ENCODE results near the gene LIN7A.
"Not testable (repeated sequence)": the region's sequence is repeated elsewhere in the genome, so short reads cannot be mapped to it uniquely, and the experiment has no call there.

The LIN7A gene

GRCh38 chr12:80881106-80881505 is 56.6 kb downstream of the LIN7A start:
- Histone ChIP-seq H3K27ac (ENCODE audit: low read depth, low read length) (no peak overlapping the region), H3K36me3 (ENCODE audit: insufficient read depth, low read length) (0 out of 2 replicates have a peak, but pooled peaks cover 2% of the 10 kb centered on the region), H3K79me2 (ENCODE audit: control insufficient read depth, insufficient read depth, low read length, unreplicated experiment) (no peaks in the 10 kb centered on the region), H3K4me1 (ENCODE audit: control insufficient read depth, insufficient read depth, low read length, unreplicated experiment) (peaks cover 10% of the 10 kb centered on the region), H3K27me3 (ENCODE audit: insufficient read depth, low read length) (no peaks in the 10 kb centered on the region), H2AFZ (ENCODE audit: low read length, unreplicated experiment) (no peak overlapping the region), H3K4me3 (ENCODE audit: low read depth, low read length) (no peak overlapping the region)

- peaks cover 10% of the 10 kb centered on the region for H3K4me1 ChIP-seq (ENCODE audit: control insufficient read depth, insufficient read depth, low read length, unreplicated experiment)
- not testable (repeated sequence) for H3K79me2 ChIP-seq (ENCODE audit: control insufficient read depth, insufficient read depth, low read length, unreplicated experiment); H3K27me3 ChIP-seq (ENCODE audit: insufficient read depth, low read length); H3K27ac ChIP-seq (ENCODE audit: low read depth, low read length); H3K36me3 ChIP-seq (ENCODE audit: insufficient read depth, low read length); H3K4me3 ChIP-seq (ENCODE audit: low read depth, low read length); H2AFZ ChIP-seq (ENCODE audit: low read length, unreplicated experiment)
Measured at GRCh38 chr12:80878452-80878851, 59.3 kb downstream of the LIN7A start.

- Histone ChIP-seq H3K27me3 (ENCODE audit: insufficient read depth, low read length) (no peaks in the 10 kb centered on the region), H2AFZ (ENCODE audit: low read length, unreplicated experiment) (peak overlapping the region; percentile 87), H3K36me3 (ENCODE audit: insufficient read depth, low read length) (0 out of 2 replicates have a peak, but pooled peaks cover 2% of the 10 kb centered on the region), H3K4me1 (ENCODE audit: control insufficient read depth, insufficient read depth, low read length, unreplicated experiment) (peaks cover 10% of the 10 kb centered on the region), H3K4me3 (ENCODE audit: low read depth, low read length) (peak overlapping the region; percentile 40; the same call in 1 of the 2 replicates), H3K79me2 (ENCODE audit: control insufficient read depth, insufficient read depth, low read length, unreplicated experiment) (no peaks in the 10 kb centered on the region), H3K27ac (ENCODE audit: low read depth, low read length) (peak overlapping the region; percentile 58)
Measured at GRCh38 chr12:80877721-80878265, 59.9 kb downstream of the LIN7A start.

GRCh38 chr12:80872053-80872452 is 65.7 kb downstream of the LIN7A start:
- Histone ChIP-seq H3K79me2 (ENCODE audit: control insufficient read depth, insufficient read depth, low read length, unreplicated experiment) (no peaks in the 10 kb centered on the region), H3K27ac (ENCODE audit: low read depth, low read length) (no peak overlapping the region), H3K27me3 (ENCODE audit: insufficient read depth, low read length) (no peaks in the 10 kb centered on the region), H3K4me1 (ENCODE audit: control insufficient read depth, insufficient read depth, low read length, unreplicated experiment) (no peaks in the 10 kb centered on the region), H3K4me3 (ENCODE audit: low read depth, low read length) (no peak overlapping the region), H3K36me3 (ENCODE audit: insufficient read depth, low read length) (no peaks in the 10 kb centered on the region), H2AFZ (ENCODE audit: low read length, unreplicated experiment) (no peak overlapping the region)

- H3K79me2 ChIP-seq (ENCODE audit: control insufficient read depth, insufficient read depth, low read length, unreplicated experiment), result no peaks in the 10 kb centered on the region
- no peak overlapping the region for H3K27ac ChIP-seq (ENCODE audit: low read depth, low read length)
- H3K36me3 ChIP-seq (ENCODE audit: insufficient read depth, low read length), result no peaks in the 10 kb centered on the region
- H3K4me3 ChIP-seq (ENCODE audit: low read depth, low read length), result no peak overlapping the region
- H3K27me3 ChIP-seq (ENCODE audit: insufficient read depth, low read length), result no peaks in the 10 kb centered on the region
- peaks cover 4% of the 10 kb centered on the region for H3K4me1 ChIP-seq (ENCODE audit: control insufficient read depth, insufficient read depth, low read length, unreplicated experiment)
- no peak overlapping the region for H2AFZ ChIP-seq (ENCODE audit: low read length, unreplicated experiment)
Measured at GRCh38 chr12:80869264-80869663, 68.5 kb downstream of the LIN7A start.

GRCh38 chr12:80868576-80868975 is 69.2 kb downstream of the LIN7A start:
- Histone ChIP-seq H2AFZ (ENCODE audit: low read length, unreplicated experiment) (no peak overlapping the region), H3K4me3 (ENCODE audit: low read depth, low read length) (no peak overlapping the region), H3K27me3 (ENCODE audit: insufficient read depth, low read length) (no peaks in the 10 kb centered on the region), H3K36me3 (ENCODE audit: insufficient read depth, low read length) (no peaks in the 10 kb centered on the region), H3K79me2 (ENCODE audit: control insufficient read depth, insufficient read depth, low read length, unreplicated experiment) (no peaks in the 10 kb centered on the region), H3K4me1 (ENCODE audit: control insufficient read depth, insufficient read depth, low read length, unreplicated experiment) (peaks cover 4% of the 10 kb centered on the region), H3K27ac (ENCODE audit: low read depth, low read length) (no peak overlapping the region)

- H3K27ac ChIP-seq (ENCODE audit: low read depth, low read length), result no peak overlapping the region
- H2AFZ ChIP-seq (ENCODE audit: low read length, unreplicated experiment), result no peak overlapping the region
- H3K36me3 ChIP-seq (ENCODE audit: insufficient read depth, low read length), result no peaks in the 10 kb centered on the region
- H3K79me2 ChIP-seq (ENCODE audit: control insufficient read depth, insufficient read depth, low read length, unreplicated experiment), result no peaks in the 10 kb centered on the region
- H3K4me1 ChIP-seq (ENCODE audit: control insufficient read depth, insufficient read depth, low read length, unreplicated experiment), result peaks cover 5% of the 10 kb centered on the region
- no peak overlapping the region for H3K4me3 ChIP-seq (ENCODE audit: low read depth, low read length)
- H3K27me3 ChIP-seq (ENCODE audit: insufficient read depth, low read length), result no peaks in the 10 kb centered on the region
Measured at GRCh38 chr12:80867941-80868340, 69.8 kb downstream of the LIN7A start.

GRCh38 chr12:80864046-80864735 is 73.5 kb downstream of the LIN7A start:
- Histone ChIP-seq H3K79me2 (ENCODE audit: control insufficient read depth, insufficient read depth, low read length, unreplicated experiment) (no peaks in the 10 kb centered on the region), H3K4me1 (ENCODE audit: control insufficient read depth, insufficient read depth, low read length, unreplicated experiment) (peaks cover 24% of the 10 kb centered on the region), H3K4me3 (ENCODE audit: low read depth, low read length) (peak overlapping the region; percentile 68), H2AFZ (ENCODE audit: low read length, unreplicated experiment) (peak overlapping the region; percentile 91), H3K27me3 (ENCODE audit: insufficient read depth, low read length) (no peaks in the 10 kb centered on the region), H3K36me3 (ENCODE audit: insufficient read depth, low read length) (no peaks in the 10 kb centered on the region), H3K27ac (ENCODE audit: low read depth, low read length) (no peak overlapping the region)

GRCh38 chr12:80862531-80862930 is 75.2 kb downstream of the LIN7A start:
- Histone ChIP-seq H3K4me3 (ENCODE audit: low read depth, low read length) (no peak overlapping the region), H3K79me2 (ENCODE audit: control insufficient read depth, insufficient read depth, low read length, unreplicated experiment) (no peaks in the 10 kb centered on the region), H3K4me1 (ENCODE audit: control insufficient read depth, insufficient read depth, low read length, unreplicated experiment) (peaks cover 24% of the 10 kb centered on the region), H3K36me3 (ENCODE audit: insufficient read depth, low read length) (no peaks in the 10 kb centered on the region), H2AFZ (ENCODE audit: low read length, unreplicated experiment) (no peak overlapping the region), H3K27ac (ENCODE audit: low read depth, low read length) (peak overlapping the region; percentile 27; the same call in 1 of the 2 replicates), H3K27me3 (ENCODE audit: insufficient read depth, low read length) (no peaks in the 10 kb centered on the region)

- H3K79me2 ChIP-seq (ENCODE audit: control insufficient read depth, insufficient read depth, low read length, unreplicated experiment), result no peaks in the 10 kb centered on the region
- peak overlapping the region; percentile 27; the same call in 1 of the 2 replicates for H3K27ac ChIP-seq (ENCODE audit: low read depth, low read length)
- peaks cover 24% of the 10 kb centered on the region for H3K4me1 ChIP-seq (ENCODE audit: control insufficient read depth, insufficient read depth, low read length, unreplicated experiment)
- H3K36me3 ChIP-seq (ENCODE audit: insufficient read depth, low read length), result no peaks in the 10 kb centered on the region
- H3K4me3 ChIP-seq (ENCODE audit: low read depth, low read length), result no peak overlapping the region
- H2AFZ ChIP-seq (ENCODE audit: low read length, unreplicated experiment), result no peak overlapping the region
- H3K27me3 ChIP-seq (ENCODE audit: insufficient read depth, low read length), result no peaks in the 10 kb centered on the region
Measured at GRCh38 chr12:80861641-80862378, 75.9 kb downstream of the LIN7A start.
